IPS-11a (cell line): ENCODE results near the gene COL2A1.

ENCODE experiments used
- H3K4me3 ChIP-seq: one replicate; pipeline ENCODE4 v1.5.1; 2013; ENCODE audit warnings: low read depth, low read length, control low read depth

The COL2A1 gene

GRCh38 chr12:48015954-48016353 is 11.7 kb upstream of the COL2A1 start:
- no peak overlapping the region for H3K4me3 ChIP-seq

DNA sequence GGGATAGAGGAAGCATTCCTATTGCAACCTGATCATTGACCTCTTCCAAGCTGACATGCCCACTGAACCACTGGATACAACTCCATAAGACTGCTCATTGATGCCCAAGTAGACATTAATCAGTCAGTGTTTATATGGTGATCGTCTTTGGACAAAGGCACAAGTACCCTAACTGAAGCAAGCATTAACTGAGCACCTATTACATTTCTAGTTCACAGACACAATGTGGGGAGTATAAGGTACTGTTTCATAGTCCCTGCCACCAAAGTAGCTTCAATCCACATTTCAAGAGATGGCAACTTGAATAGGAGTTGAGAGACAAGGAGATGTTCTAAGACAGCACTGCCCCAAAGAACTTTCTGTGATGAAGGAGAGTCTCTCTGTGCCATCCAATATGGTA is 10.9 kb upstream of the COL2A1 start:
- H3K4me3 ChIP-seq = no peak overlapping the region

DNA sequence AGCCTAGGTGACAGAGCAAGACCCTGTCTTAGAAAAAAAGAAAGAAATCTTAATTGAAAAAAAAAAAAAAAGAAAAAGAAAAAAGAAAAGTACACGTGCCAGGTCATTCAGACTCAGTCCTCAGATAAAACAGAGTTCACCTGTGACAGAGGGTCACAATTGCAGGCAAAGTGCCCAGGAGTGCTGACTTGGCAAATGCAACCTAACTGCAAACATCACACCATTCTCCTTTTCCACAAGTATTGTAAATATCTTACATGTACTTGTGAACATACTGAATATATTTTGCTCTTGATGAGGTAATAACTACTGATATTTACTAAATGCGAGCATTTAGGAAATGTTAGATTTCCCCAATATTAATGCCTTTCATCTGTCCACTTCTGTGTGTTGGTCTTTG is 9.0 kb upstream of the COL2A1 start:
- no peak overlapping the region for H3K4me3 ChIP-seq

- H3K4me3 ChIP-seq = no peak overlapping the region
These were observed 7.8 kb upstream of the COL2A1 start for GRCh38 chr12:48012070-48012469.

DNA sequence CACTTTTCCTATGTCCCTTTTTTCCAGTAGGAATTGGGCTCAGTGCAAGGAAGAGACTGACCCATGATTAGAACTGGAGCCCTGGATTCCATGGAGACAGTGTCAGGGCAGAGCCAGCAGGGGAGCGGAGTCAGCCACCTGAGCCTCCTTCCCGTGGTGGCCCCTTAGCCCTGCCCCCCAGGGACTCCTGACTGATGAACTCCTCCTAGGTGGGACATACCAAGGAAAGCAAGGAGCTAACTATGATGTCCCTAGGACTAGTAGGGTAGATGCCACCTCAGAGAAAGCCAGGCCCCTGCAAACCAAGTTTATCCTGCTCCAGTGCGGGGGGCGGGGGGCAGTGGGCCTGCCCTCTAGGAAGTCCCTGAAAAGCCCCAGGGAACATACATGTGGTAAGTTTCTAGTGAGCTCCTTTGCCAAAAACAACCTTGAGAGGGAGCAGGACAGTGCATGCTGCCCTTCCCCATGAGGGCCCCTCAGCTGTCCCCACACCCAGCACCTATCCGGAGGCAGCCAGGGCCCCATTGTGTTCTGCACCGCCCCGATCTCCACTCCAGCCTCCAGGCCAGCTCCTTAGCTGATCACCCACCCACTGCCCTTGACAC is 6.2 kb upstream of the COL2A1 start:
- H3K4me3 ChIP-seq = no peak overlapping the region

- H3K4me3 ChIP-seq = no peak overlapping the region
These were observed 5.2 kb upstream of the COL2A1 start for GRCh38 chr12:48009471-48009870.

DNA sequence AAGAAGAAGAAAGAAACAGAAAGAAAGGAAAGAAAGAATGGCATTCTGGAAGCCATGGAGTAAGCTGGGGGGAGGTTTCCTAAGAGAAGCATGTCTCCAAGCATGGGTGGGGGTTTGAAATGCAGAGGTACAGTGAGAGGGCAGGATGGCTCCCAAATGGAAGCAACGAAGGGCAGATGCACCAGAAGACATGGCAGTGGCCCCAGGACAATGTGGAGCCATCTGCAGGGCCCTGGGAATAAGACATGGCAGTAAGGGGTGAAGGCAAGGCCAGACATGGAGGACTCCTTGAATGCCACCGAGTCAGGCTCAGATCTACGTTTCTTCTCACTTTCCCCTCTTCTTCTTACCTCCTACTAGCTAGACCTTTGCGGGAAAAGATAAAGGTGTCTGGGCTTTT is 4.7 kb upstream of the COL2A1 start:
- no peak overlapping the region for H3K4me3 ChIP-seq

DNA sequence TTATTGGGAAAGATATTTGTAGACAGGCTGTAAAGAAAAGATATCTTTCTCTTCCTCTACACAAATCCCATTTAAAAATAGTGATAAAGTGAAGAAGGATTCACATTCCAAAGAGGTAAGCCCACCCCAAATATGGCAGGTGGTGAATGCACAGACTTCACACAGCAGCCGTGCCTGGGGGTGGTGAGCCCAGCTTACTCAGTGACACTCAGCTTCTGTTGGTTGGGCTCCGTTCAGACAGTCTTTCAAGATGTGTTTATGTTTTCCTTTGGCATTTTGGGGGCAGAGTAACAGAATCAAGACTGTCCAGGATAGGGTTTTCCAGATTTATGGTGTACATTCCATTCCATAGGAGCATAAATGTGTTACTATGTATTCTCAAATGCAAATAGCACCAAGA is 4.1 kb upstream of the COL2A1 start:
- H3K4me3 ChIP-seq = no peak overlapping the region

DNA sequence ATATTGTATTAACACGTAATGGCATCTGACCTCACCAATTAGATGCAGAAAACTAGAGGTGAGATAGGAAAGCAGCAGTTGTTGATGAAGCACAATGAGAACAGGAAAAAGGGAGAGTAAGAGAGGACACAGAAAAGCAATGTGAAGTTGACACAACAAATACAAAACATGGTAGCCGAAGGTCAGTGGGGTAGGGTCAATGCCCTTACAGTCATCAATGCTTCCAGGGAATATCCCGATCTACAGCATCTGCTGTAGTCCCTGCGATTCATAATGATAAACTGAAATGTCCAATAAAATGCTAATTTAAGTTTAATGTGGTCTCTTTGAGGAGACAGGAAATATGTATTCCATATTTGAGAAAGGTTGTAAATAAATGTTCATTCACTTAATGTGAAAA is 2.9 kb upstream of the COL2A1 start:
- H3K4me3 ChIP-seq = no peak overlapping the region

- no peak overlapping the region for H3K4me3 ChIP-seq
These were observed 1.4 kb upstream of the COL2A1 start for GRCh38 chr12:48005750-48006021.

DNA sequence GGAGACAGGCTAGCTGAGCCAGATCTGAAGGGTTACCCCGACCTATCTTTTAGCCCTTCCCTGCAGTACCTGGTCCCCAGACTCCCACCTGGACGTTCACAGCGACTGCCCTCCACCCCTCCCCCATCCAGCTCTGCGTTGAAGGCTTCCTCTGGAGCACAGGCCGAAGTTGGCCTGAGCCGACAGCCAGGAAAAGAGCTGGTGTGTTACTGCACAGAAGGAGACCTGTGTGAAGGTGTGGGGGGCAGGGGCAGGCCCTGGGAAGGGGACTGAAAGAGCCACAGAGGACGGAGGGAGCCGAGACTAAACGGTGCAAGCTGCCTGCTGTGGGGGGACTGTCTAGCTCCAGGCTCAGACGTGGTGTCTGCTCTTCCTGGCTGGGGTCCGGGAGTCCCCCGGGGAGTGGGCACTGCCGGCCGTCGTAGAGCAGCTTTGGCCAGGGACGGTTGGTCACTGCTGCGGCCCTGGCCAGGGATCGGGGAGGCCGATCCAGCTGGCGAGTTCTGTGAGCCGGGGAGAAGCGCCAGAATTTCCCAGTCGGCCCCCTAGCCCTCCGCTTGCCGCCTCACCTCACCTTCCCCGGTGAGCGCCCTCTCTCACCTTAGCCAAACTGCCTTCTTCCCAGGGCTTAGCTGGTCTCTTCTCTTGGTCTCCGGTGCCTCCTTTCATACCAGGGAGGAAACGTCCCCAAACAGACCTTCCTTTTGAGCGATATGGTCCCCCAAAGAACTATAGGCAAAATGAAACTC is 899 bp upstream of the COL2A1 start:
- H3K4me3 ChIP-seq = peak overlapping the region; percentile 30

GRCh38 chr12:48003226-48004052 is 837 bp downstream of the COL2A1 start:
- no peak overlapping the region for H3K4me3 ChIP-seq

DNA sequence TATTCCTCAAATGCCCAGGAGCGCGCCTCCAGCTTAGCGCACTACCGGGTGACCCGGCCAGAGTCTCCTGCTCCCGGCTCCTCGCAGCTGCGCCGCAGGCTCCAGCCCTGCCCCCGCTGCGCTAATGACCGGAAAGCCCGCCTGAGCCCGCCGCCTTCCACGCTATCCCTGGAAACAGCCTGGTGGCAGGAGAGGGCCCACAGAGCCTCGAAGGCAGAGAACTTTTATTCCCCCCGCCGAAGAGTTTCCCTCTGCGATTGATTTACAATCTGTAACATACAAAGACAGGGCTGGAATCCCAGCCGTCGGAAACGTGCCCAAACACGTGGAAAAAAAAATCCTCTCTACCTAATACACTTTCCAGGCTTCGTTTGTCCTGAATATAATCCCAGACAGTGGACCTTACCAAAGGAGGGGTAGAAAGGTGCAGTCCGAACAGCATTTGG is 1.5 kb downstream of the COL2A1 start:
- no peak overlapping the region for H3K4me3 ChIP-seq

DNA sequence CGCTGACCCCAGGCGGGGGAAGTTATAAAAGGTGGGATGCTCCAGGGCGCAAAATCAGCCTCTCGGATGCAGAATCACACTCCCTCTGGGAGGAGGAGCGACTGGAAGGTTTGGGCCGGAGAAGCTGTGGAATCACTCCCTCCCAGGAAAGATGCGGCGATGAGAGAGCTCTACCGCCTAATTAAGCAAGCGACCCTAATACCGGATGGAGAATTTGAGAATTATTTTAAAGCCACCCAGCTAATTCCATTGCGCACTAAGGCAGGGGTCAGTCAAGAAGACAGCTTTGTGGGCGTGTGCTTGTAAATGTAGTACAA is 1.9 kb downstream of the COL2A1 start:
- no peak overlapping the region for H3K4me3 ChIP-seq

DNA sequence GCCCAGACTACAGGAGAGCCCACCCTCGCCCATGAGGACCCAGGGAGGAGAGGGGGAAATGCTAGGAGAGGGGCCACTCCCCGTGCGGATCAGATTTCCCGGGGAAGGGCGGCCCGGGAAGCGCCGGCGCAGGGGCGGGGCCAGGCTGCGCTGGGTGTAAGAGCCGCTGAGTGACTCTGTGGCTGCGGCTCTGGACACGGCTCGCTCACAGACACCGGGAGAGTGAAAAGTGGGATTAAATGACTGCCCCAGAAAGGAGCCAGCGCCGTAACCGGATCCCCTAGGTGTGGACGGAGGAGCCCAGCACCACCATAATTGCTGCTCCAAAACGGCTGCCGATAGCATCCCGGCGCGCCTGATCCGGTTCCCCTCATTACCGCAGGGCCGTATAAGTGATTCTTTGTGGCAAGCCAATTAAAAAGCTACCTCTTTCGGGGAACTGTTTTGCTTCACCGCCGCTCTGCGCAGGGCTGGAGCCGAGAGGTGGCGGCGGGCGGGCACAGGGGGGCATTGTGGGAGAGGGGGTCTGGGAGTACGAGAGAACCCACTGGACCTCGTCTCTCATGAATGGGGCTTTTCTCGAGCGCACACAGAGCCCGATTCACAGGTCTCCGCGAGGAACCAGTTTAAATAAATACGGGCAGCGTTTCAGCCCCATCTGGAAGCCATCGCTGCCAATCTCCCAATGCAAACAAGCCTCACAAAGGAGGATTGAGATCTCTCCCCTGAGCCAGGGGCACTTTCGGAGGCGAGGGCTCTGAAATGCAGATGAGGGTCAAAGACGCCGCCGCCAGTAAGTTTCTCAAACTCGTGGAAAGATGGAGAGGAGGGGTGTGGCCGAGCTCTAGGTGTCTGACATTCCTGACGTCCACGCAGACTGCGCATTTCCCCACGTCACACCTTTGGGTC is 2.5 kb downstream of the COL2A1 start:
- peak overlapping the region; percentile 17 for H3K4me3 ChIP-seq

DNA sequence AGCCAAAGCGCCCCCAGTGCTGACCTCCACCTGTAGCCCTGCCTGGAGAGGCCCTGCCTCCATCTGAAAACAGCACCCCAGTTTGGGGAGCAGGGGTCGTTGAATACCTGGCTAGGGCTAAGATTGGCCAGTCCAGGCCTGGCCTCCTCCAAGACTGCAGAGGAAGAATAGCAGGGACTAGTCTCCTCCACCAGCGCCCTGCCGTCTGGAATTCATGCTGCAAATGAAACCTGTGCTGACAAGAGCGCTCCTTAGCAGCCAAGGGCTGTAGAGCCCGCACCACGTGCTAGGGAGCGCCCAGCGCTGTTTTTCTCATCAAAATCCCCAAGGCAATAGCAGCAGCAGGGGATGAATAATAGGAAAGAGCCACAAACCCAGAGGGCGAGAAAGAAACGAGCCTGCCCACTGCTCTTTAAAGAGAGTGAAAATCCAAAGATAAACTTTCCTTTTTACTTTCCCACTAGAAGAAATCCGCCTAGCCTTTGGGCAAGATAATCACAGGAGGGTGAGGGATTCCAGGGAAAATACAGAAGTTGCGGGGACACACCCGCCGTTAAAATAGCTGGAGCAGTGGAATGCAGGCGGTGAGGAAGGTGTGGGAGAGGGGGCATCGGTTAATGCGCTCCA is 3.3 kb downstream of the COL2A1 start:
- H3K4me3 ChIP-seq = peak overlapping the region; percentile 17

DNA sequence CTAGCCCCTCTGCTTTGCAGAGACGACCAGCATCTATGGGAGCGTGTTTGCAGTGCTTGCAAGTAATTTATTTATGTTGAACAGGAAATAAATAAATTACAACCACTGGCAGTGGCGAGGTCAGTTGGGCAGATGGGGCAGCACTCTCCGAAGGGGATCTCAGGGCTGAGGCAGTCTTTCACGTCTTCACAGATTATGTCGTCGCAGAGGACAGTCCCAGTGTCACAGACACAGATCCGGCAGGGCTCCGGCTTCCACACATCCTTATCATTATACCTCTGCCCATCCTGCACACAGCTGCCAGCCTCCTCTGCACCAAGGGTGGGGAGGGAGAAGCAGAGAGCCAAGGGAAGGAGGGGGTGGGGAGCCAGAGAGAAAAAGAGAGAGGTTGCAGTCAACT is 4.5 kb downstream of the COL2A1 start:
- no peak overlapping the region for H3K4me3 ChIP-seq

DNA sequence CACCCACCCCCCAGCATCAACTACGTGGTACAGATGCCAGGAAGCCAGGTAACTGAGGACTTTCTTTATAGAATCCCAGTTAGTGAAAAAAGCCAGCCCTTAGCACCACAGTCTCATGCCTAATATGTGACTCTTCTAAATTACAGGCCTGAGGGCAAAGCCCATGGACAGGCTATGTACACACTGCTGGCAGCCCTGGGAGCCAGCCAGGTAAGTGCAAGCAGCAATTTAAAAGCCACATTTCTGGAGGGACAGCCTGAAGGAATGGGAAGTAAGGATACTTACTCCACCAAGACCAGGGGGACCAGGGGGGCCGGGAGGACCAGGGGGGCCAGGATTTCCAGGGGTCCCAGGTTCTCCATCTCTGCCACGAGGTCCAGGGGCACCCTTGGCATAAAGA is 7.0 kb downstream of the COL2A1 start:
- no peak overlapping the region for H3K4me3 ChIP-seq

DNA sequence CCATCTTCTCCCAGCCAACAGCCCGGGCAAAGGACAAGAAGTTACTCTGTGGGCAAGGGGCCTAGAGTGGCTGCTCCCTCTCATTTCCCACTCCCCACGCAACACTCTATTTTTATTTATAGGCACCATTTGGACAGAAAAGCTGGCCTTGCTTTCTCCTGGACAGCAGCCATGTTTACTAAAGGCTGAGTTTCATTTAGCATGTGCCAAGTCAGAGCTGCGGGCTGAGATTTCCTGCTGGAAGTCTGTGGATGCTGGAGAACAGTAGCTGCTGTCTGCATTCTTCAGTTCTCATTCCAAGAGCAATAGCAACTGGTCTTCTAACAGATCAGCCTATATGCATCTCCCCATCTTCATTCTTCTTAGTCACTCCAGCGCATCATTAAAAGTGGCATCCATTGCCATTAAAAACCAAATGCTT is 8.3 kb downstream of the COL2A1 start:
- H3K4me3 ChIP-seq = no peak overlapping the region

- no peak overlapping the region for H3K4me3 ChIP-seq
These were observed 10.8 kb downstream of the COL2A1 start for GRCh38 chr12:47993491-47993890.

DNA sequence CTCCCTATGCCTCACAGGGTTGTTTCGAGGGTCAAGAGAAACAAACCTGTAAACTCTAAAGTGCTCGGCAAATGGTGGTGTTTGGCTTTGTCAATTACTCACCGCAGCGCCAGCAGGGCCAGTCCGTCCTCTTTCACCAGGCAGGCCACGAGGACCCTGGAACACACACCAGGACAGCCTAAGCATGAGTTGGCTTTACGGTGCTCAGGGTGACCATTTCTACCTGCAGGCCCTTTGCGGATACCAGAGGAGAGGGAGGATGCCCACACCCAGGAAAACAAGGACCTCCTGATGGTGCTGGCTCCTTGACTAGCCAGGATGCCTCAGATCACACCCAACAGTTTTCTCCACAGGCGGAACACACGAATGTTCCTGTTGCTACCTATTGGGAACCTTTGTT is 11.5 kb downstream of the COL2A1 start:
- H3K4me3 ChIP-seq = no peak overlapping the region
